Measurements from ENCODE around the gene KCNN2.

Gene KCNN2

GRCh38 chr5:114361724-114362196 lies at the start of gene KCNN2:
Gene KCNN2 (plus strand): TSS chr5:114362070. CDS start chr5:114362140, 70 bp downstream.
- no peak for DNase-seq (ENCODE audit: low read depth in 2 of 2, low spot score in 1 of 2)

GRCh38 chr5:114312658-114313057 lies 49.2 kb upstream of the KCNN2 start:
- DNase-seq (ENCODE audit: low read depth in 2 of 2, low spot score in 1 of 2), result no peak

GRCh38 chr5:114314061-114314460 lies 47.8 kb upstream of the KCNN2 start:
- DNase-seq (ENCODE audit: low read depth in 2 of 2, low spot score in 1 of 2), result no peak

- DNase-seq (ENCODE audit: low read depth in 2 of 2, low spot score in 1 of 2), result no peak
Measured at GRCh38 chr5:114316167-114316566, 45.7 kb upstream of the KCNN2 start.

GRCh38 chr5:114317751-114318150 lies 44.1 kb upstream of the KCNN2 start:
- DNase-seq (ENCODE audit: low read depth in 2 of 2, low spot score in 1 of 2), result no peak

- no peak for DNase-seq (ENCODE audit: low read depth in 2 of 2, low spot score in 1 of 2)
Measured at GRCh38 chr5:114319236-114319635, 42.6 kb upstream of the KCNN2 start.

GRCh38 chr5:114319821-114320220 lies 42.0 kb upstream of the KCNN2 start:
- no peak for DNase-seq (ENCODE audit: low read depth in 2 of 2, low spot score in 1 of 2)

GRCh38 chr5:114324282-114324681 lies 37.6 kb upstream of the KCNN2 start:
- DNase-seq (ENCODE audit: low read depth in 2 of 2, low spot score in 1 of 2), result no peak

GRCh38 chr5:114325541-114325940 lies 36.3 kb upstream of the KCNN2 start:
- DNase-seq (ENCODE audit: low read depth in 2 of 2, low spot score in 1 of 2), result no peak

GRCh38 chr5:114327474-114327873 lies 34.4 kb upstream of the KCNN2 start:
- no peak for DNase-seq (ENCODE audit: low read depth in 2 of 2, low spot score in 1 of 2)

- no peak for DNase-seq (ENCODE audit: low read depth in 2 of 2, low spot score in 1 of 2)
Measured at GRCh38 chr5:114327987-114328386, 33.9 kb upstream of the KCNN2 start.

GRCh38 chr5:114330916-114331531 lies 30.8 kb upstream of the KCNN2 start:
- no peak for DNase-seq (ENCODE audit: low read depth in 2 of 2, low spot score in 1 of 2)

- no peak for DNase-seq (ENCODE audit: low read depth in 2 of 2, low spot score in 1 of 2)
Measured at GRCh38 chr5:114332493-114332892, 29.4 kb upstream of the KCNN2 start.

GRCh38 chr5:114332925-114333324 lies 28.9 kb upstream of the KCNN2 start:
- no peak for DNase-seq (ENCODE audit: low read depth in 2 of 2, low spot score in 1 of 2)

GRCh38 chr5:114335391-114335790 lies 26.5 kb upstream of the KCNN2 start:
- DNase-seq (ENCODE audit: low read depth in 2 of 2, low spot score in 1 of 2), result no peak

GRCh38 chr5:114339108-114339507 lies 22.8 kb upstream of the KCNN2 start:
- DNase-seq (ENCODE audit: low read depth in 2 of 2, low spot score in 1 of 2), result no peak

- no peak for DNase-seq (ENCODE audit: low read depth in 2 of 2, low spot score in 1 of 2)
Measured at GRCh38 chr5:114346181-114346580, 15.7 kb upstream of the KCNN2 start.

GRCh38 chr5:114355086-114355830 lies 6.6 kb upstream of the KCNN2 start:
- no peak for DNase-seq (ENCODE audit: low read depth in 2 of 2, low spot score in 1 of 2)

- no peak for DNase-seq (ENCODE audit: low read depth in 2 of 2, low spot score in 1 of 2)
Measured at GRCh38 chr5:114358329-114358728, 3.5 kb upstream of the KCNN2 start.

GRCh38 chr5:114360357-114360756 lies 1.5 kb upstream of the KCNN2 start:
- DNase-seq (ENCODE audit: low read depth in 2 of 2, low spot score in 1 of 2), result no peak

- DNase-seq (ENCODE audit: low read depth in 2 of 2, low spot score in 1 of 2), result no peak
Measured at GRCh38 chr5:114360816-114361723, 800 bp upstream of the KCNN2 start.
